Cardiac muscle cell (in vitro differentiated cells and primary cell): Measurements from ENCODE around the gene RAB40C. TPM values are rescaled to one million over a fixed set of nuclear protein-coding genes. Genes with fewer than 3 reads are reported as not detected.
A peak's percentile ranks its signal among the peaks of the same experiment; 100 is the strongest.

ENCODE experiments used
- DNase-seq, 2 donors: peaks; one replicate each; pipeline versions ENCODE4 v3.0.0 to v3.0.0-alpha.2; 2010 to 2017; ENCODE audit warnings: low read depth in 1 of 2, low spot score in 1 of 2
- H3K27ac ChIP-seq: fragments of 200-600 bp; sonication (generic); 2 replicates; pipeline ENCODE4 v1.5.1; 2016
- H3K27me3 ChIP-seq: fragments of 200-600 bp; sonication (generic); 2 replicates; pipeline ENCODE4 v1.6.0; 2016; ENCODE audit warnings: control low read depth
- H3K36me3 ChIP-seq: fragments of 200-600 bp; sonication (generic); 2 replicates; pipeline ENCODE4 v1.5.1; 2016; ENCODE audit warnings: control low read depth
- H3K4me1 ChIP-seq: fragments of 200-600 bp; sonication (generic); 2 replicates; pipeline ENCODE4 v1.8.1; 2017; ENCODE audit warnings: low read depth, mild to moderate bottlenecking, mixed run types
- H3K4me3 ChIP-seq: fragments of 200-600 bp; sonication (generic); 2 replicates; pipeline ENCODE4 v1.5.1; 2016; ENCODE audit warnings: mild to moderate bottlenecking
- H3K9me3 ChIP-seq: fragments of 200-600 bp; sonication (generic); 2 replicates; pipeline ENCODE4 v1.5.1; 2017; ENCODE audit warnings: low read depth, mild to moderate bottlenecking, control low read depth
- CTCF ChIP-seq: IDR thresholded peaks from 2 replicates; pipeline ENCODE4 v1.5.1; 2012; ENCODE audit warnings: low read depth, mild to moderate bottlenecking, low read length
- polyA plus RNA-seq: library from polyadenylated mRNA; unstranded; fragments of >200 nt; fragmentation: Nextera tagmentation; extraction: Ambion mirVana; gene quantifications from 2 replicates; pipeline ENCODE4 v1.2.1, GENCODE V29; 2016
- total RNA-seq: library from RNA; depleted of rRNA; stranded (reverse); fragments of >200 nt; gene quantifications from 2 replicates; pipeline ENCODE4 v1.2.3, GENCODE V29; 2016

The RAB40C gene
- total and polyA plus RNA-seq, 2 experiments from 2014 or later = 30.8 to 45.9 TPM

- Histone ChIP-seq H3K9me3 (no peaks in the 10 kb centered on the region), H3K36me3 (no peaks in the 10 kb centered on the region), H3K4me1 (no peaks in the 10 kb centered on the region), H3K27me3 (no peaks in the 10 kb centered on the region), H3K27ac (peak overlapping the region; percentile 57), H3K4me3 (no peak overlapping the region)
- no peak for TF ChIP-seq CTCF
- no peak for DNase-seq
These were observed 20.1 kb downstream of the RAB40C start for GRCh38 chr16:609984-610383.

- TF ChIP-seq CTCF = peak; percentile 42
- H3K4me3 ChIP-seq = no peak overlapping the region
- peak in 1 of 2 donors; percentile 55 for DNase-seq
- H3K4me1 ChIP-seq = no peaks in the 10 kb centered on the region
- no peaks in the 10 kb centered on the region for H3K36me3 ChIP-seq
- H3K27ac ChIP-seq = peak overlapping the region; percentile 57
- no peaks in the 10 kb centered on the region for H3K9me3 ChIP-seq
- H3K27me3 ChIP-seq = no peaks in the 10 kb centered on the region
These were observed 20.9 kb downstream of the RAB40C start for GRCh38 chr16:610513-611381.

GRCh38 chr16:615122-615521 is 25.3 kb downstream of the RAB40C start:
- Histone ChIP-seq H3K4me1 (no peaks in the 10 kb centered on the region), H3K27ac (no peak overlapping the region), H3K36me3 (no peaks in the 10 kb centered on the region), H3K4me3 (no peak overlapping the region), H3K27me3 (no peaks in the 10 kb centered on the region), H3K9me3 (no peaks in the 10 kb centered on the region)
- no peak for DNase-seq
- TF ChIP-seq CTCF = no peak

GRCh38 chr16:616733-617586 is 27.1 kb downstream of the RAB40C start:
- Histone ChIP-seq H3K4me3 (no peak overlapping the region), H3K36me3 (no peaks in the 10 kb centered on the region), H3K4me1 (no peaks in the 10 kb centered on the region), H3K9me3 (no peaks in the 10 kb centered on the region), H3K27me3 (no peaks in the 10 kb centered on the region), H3K27ac (no peak overlapping the region)
- TF ChIP-seq CTCF = no peak
- no peak for DNase-seq

DNA sequence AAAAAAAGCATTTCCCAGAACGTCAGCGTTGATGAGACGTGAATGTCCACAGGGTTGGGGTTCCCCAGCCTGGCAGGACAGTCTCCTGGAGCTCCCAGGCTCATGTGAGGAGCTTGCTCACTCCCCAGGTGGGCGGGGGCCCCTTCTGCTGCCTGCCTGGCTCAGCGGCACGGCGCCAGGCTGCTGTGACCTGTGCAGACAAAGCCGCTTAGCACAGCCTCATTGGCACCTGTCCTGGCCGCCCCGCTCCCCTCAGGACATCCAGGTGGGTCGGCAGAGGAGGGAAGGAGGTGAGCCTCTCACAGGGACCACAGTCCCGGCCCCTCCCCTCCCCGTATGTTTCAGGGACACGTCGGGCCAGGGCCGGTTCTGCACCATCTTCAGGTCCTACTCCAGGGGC is 28.0 kb downstream of the RAB40C start:
- TF ChIP-seq CTCF = no peak
- no peaks in the 10 kb centered on the region for H3K4me1 ChIP-seq
- H3K27ac ChIP-seq = no peak overlapping the region
- no peaks in the 10 kb centered on the region for H3K27me3 ChIP-seq
- DNase-seq = no peak
- no peak overlapping the region for H3K4me3 ChIP-seq
- H3K36me3 ChIP-seq = no peaks in the 10 kb centered on the region
- H3K9me3 ChIP-seq = no peaks in the 10 kb centered on the region
